GM12872 (cell line): ENCODE measurements around the gene TSC22D4.

Experiments
- TF ChIP-seq, protein P1 (sequence below): IDR thresholded peaks from 3 replicates; pipeline ENCODE4 v1.5.1; 2011; ENCODE audit warnings: low read depth, mild to moderate bottlenecking, low read length, moderate library complexity; ENCODE audit not compliant: insufficient read depth

Gene TSC22D4

DNA sequence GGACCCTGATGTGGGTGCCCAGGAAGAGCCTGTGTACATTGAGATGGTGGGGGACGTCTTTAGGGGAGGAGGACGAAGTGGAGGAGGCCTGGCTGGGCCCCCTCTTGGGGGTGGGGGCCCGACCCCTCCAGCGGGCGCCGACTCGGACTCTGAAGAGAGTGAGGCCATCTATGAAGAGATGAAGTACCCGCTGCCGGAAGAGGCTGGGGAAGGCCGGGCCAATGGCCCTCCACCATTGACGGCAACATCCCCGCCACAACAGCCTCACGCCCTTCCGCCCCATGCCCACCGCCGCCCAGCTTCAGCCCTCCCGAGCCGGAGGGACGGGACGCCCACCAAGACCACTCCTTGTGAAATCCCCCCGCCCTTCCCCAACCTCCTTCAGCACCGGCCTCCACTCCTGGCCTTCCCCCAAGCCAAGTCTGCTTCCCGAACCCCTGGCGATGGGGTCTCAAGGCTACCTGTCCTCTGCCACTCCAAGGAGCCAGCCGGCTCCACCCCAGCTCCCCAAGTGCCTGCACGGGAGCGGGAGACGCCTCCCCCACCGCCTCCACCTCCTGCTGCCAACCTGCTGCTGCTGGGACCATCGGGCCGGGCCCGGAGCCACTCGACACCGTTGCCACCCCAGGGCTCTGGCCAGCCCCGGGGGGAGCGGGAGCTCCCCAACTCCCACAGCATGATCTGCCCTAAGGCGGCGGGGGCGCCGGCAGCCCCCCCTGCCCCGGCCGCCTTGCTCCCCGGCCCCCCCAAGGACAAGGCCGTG, 9.5 kb upstream of the TSC22D4 start:
- TF ChIP-seq, protein P1, sequence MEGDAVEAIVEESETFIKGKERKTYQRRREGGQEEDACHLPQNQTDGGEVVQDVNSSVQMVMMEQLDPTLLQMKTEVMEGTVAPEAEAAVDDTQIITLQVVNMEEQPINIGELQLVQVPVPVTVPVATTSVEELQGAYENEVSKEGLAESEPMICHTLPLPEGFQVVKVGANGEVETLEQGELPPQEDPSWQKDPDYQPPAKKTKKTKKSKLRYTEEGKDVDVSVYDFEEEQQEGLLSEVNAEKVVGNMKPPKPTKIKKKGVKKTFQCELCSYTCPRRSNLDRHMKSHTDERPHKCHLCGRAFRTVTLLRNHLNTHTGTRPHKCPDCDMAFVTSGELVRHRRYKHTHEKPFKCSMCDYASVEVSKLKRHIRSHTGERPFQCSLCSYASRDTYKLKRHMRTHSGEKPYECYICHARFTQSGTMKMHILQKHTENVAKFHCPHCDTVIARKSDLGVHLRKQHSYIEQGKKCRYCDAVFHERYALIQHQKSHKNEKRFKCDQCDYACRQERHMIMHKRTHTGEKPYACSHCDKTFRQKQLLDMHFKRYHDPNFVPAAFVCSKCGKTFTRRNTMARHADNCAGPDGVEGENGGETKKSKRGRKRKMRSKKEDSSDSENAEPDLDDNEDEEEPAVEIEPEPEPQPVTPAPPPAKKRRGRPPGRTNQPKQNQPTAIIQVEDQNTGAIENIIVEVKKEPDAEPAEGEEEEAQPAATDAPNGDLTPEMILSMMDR: no peak

DNA sequence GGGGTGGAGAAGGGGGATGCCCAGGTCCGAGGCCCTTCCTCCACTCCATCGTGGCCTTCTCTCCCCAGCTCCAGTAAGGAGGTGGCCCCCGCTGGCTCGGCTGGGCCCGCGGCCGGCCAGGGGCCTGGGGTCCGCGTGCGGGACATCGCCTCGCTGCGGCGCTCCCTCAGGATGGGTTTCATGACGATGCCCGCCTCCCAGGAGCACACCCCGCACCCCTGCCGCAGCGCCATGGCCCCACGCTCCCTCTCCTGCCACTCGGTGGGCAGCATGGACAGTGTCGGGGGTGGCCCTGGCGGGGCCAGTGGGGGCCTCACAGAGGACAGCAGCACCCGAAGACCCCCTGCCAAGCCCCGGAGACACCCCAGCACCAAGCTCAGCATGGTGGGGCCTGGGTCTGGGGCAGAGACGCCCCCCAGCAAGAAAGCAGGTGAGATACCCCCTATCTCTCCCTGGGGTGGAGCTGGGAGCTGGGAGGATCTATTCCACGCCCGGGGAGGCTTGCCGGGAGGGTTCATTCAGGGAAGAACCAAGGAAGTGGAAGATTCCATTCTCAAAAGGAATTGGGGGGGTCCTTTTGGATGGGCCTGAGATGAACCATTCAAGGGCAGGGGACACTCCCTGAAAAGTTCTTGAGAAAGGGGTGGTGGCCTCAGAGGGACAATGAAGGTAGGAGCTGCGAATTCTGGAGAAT, 7.9 kb upstream of the TSC22D4 start:
- TF ChIP-seq, protein P1: no peak

DNA sequence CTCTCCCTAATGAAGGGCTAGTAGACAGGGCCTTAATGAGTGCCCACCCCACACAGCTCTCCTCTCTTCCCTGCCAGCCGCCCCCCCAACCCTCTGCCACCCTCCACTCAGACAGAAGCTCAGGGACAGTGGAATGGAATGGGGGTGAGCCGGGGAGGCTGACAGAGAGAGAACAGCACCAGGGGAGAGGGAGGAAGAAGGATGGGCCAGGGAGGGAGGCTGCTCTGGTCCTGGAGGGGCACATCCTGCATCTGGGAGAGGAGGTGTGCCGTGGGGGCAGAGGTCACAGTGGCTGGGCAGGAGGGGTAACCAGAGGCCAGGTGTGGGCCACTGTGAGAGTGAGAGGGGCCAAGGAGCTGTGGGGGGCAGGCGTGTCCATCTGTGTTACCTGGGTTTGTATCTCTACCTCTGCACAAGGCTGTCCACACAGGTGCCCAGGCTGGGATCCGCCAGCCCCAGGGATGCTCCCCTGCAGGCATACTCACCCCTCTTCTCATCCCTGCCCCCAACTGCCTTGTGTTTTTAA, 7.2 kb upstream of the TSC22D4 start:
- TF ChIP-seq, protein P1: no peak

DNA sequence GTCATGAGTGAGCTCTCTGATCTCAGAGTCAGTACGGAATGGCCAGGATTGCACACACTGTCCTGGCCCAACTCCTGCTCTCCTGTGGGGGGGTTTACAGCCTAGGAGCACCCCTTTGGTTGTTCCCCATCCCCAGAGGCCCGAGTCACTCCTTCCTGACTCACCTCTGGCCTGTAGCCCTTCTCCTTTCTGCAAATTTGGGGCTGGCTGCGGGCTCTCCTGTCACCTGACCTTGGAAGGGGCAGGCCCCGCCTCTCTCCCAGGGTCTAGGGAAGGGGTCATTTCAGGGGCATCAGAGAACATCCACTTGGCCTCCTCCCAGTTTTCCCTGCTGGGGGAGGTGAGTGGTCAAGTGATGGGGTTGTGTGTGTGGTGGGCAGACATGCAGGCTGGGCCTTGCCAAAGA, 6.5 kb upstream of the TSC22D4 start:
- TF ChIP-seq, protein P1: no peak

DNA sequence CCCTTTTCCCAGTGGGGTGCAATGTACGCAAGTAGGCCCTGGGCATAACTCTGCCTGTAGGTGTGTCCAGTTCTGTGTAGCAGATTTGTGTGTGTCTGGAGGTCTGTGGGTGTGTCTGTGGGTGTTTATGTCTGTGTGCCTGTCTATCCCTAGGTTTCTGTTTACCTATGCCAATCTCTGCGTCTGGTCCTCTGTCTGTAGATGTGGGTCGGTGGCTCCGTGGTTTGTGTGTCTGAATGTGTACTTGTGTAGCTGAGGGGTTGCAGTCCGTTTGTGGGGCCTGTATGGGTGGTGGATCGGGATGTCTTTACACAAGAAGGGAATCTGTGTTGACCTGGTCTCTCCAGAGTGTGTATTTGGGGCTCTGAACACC, 5.6 kb upstream of the TSC22D4 start:
- TF ChIP-seq, protein P1: no peak

DNA sequence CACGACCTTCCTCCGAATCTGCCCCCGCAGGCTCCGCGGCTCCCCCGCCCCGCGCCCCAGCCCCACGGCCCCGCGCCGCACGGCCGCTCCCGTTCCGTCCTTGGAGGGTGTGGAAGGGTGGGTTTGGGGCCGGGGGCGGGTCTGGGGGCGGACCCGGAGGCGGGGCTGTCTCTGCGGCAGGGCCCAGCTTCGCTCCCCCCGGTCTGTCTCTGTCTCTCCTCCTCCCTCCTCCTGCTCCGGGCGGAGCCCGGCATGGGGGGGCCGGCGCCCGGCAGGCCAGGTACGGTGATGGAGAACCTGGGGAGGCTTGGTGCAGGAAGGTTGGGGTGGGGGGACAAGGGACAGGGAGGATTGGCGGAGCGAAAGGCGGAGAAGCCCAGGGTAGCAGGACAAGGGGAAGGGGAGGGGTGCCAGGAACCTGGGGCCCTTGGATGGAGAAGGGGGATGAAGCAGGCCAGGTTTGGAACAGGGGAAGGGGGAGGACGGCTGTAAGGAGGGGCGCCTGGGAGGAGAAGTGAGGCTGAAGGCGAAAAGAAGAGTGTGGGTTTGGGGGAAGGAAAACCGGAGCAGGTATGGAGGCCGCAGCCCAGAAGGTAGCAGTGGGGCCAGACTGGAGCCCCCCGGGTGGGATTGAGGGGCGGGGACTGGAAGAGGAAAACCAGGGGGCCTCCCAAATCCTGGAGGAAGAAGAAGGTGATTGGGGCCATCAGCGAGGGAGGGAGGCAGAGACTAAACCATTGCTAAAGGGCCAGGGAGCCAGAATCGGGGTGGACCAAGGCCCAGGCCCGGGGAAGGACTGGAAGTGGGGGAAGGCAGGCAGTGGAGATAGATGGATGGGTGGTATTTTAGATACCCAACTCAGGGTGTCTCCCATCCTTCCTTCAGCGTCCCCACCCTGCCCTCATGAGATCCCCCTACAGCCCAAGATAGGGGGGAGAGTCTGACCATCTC, 5.0 kb upstream of the TSC22D4 start, which contains the start of gene NYAP1:
TSS of gene NYAP1 (plus strand) at position 206 of the 951 bp plus-strand sequence. CDS start 1,385 bp downstream, outside the sequence.
- TF ChIP-seq, protein P1: no peak
